ENCODE results near the gene B4GALNT4.
A peak's percentile ranks its signal among the peaks of the same experiment; 100 is the strongest.
"Not testable (repeated sequence)": the region's sequence is repeated elsewhere in the genome, so short reads cannot be mapped to it uniquely, and the experiment has no call there.

Gene B4GALNT4

GRCh38 chr11:406796-407650 is 37.7 kb downstream of the B4GALNT4 start:
- no peaks in the 10 kb centered on the region for H3K9me3 Mint-ChIP-seq
- H3K27ac Mint-ChIP-seq: no peak overlapping the region
- H3K4me3 Mint-ChIP-seq: peak overlapping the region in 1 of 3 experiments; percentile 56
- no peak for TF ChIP-seq CTCF (IDR thresholded peaks at IDR 0.05; ENCODE audit: unreplicated experiment in 3 of 3)
- H3K36me3 Mint-ChIP-seq (ENCODE audit: low read depth): no peaks in the 10 kb centered on the region
- H3K4me1 Mint-ChIP-seq: no peaks in the 10 kb centered on the region
- no peaks in the 10 kb centered on the region for H3K27me3 Mint-ChIP-seq (ENCODE audit: low read depth)

- no peak overlapping the region for H3K27ac Mint-ChIP-seq
- H3K4me1 Mint-ChIP-seq: no peaks in the 10 kb centered on the region
- H3K4me3 Mint-ChIP-seq: no peak overlapping the region
- no peak for TF ChIP-seq CTCF (IDR thresholded peaks at IDR 0.05; ENCODE audit: unreplicated experiment in 3 of 3)
- H3K27me3 Mint-ChIP-seq (ENCODE audit: low read depth): no peaks in the 10 kb centered on the region
- H3K36me3 Mint-ChIP-seq (ENCODE audit: low read depth): no peaks in the 10 kb centered on the region
- H3K9me3 Mint-ChIP-seq: no peaks in the 10 kb centered on the region
Observed at GRCh38 chr11:407651-408123, 38.4 kb downstream of the B4GALNT4 start.

GRCh38 chr11:408154-409007 is 39.1 kb downstream of the B4GALNT4 start:
- Mint-ChIP-seq H3K27me3 (ENCODE audit: low read depth) (peaks cover 2% of the 10 kb centered on the region), H3K4me3 (no peak overlapping the region), H3K9me3 (no peaks in the 10 kb centered on the region), H3K27ac (no peak overlapping the region), H3K4me1 (no peaks in the 10 kb centered on the region), H3K36me3 (ENCODE audit: low read depth) (no peaks in the 10 kb centered on the region)
- TF ChIP-seq CTCF (IDR thresholded peaks at IDR 0.05; ENCODE audit: unreplicated experiment in 3 of 3): no peak

- no peaks in the 10 kb centered on the region for H3K36me3 Mint-ChIP-seq (ENCODE audit: low read depth)
- no peaks in the 10 kb centered on the region for H3K4me1 Mint-ChIP-seq
- H3K4me3 Mint-ChIP-seq: no peak overlapping the region
- H3K27me3 Mint-ChIP-seq (ENCODE audit: low read depth): peaks cover 8% of the 10 kb centered on the region
- no peak overlapping the region for H3K27ac Mint-ChIP-seq
- TF ChIP-seq CTCF (IDR thresholded peaks at IDR 0.05; ENCODE audit: unreplicated experiment in 3 of 3): no peak
- no peaks in the 10 kb centered on the region for H3K9me3 Mint-ChIP-seq
Observed at GRCh38 chr11:409008-409599, 39.8 kb downstream of the B4GALNT4 start.

- no peak for TF ChIP-seq CTCF (IDR thresholded peaks at IDR 0.05; ENCODE audit: unreplicated experiment in 3 of 3)
- no peaks in the 10 kb centered on the region for H3K9me3 Mint-ChIP-seq
- peaks cover 15% of the 10 kb centered on the region for H3K27me3 Mint-ChIP-seq (ENCODE audit: low read depth)
- H3K4me3 Mint-ChIP-seq: no peak overlapping the region
- H3K27ac Mint-ChIP-seq: no peak overlapping the region
- peaks cover 4% of the 10 kb centered on the region for H3K4me1 Mint-ChIP-seq
- H3K36me3 Mint-ChIP-seq (ENCODE audit: low read depth): no peaks in the 10 kb centered on the region
Observed at GRCh38 chr11:409600-410483, 40.5 kb downstream of the B4GALNT4 start.

- not testable (repeated sequence) for H3K9me3 Mint-ChIP-seq; H3K27ac Mint-ChIP-seq; H3K4me3 Mint-ChIP-seq; H3K36me3 Mint-ChIP-seq (ENCODE audit: low read depth); H3K4me1 Mint-ChIP-seq
- H3K27me3 Mint-ChIP-seq (ENCODE audit: low read depth): peaks cover 24% of the 10 kb centered on the region
Observed at GRCh38 chr11:410711-411110, 41.4 kb downstream of the B4GALNT4 start.

GRCh38 chr11:411520-411919 is 42.2 kb downstream of the B4GALNT4 start:
- H3K27me3 Mint-ChIP-seq (ENCODE audit: low read depth): peaks cover 31% of the 10 kb centered on the region
- H3K9me3 Mint-ChIP-seq; H3K4me1 Mint-ChIP-seq; H3K36me3 Mint-ChIP-seq (ENCODE audit: low read depth); H3K27ac Mint-ChIP-seq; H3K4me3 Mint-ChIP-seq: not testable (repeated sequence)
